ENCODE data around the gene C1orf94.

DNA sequence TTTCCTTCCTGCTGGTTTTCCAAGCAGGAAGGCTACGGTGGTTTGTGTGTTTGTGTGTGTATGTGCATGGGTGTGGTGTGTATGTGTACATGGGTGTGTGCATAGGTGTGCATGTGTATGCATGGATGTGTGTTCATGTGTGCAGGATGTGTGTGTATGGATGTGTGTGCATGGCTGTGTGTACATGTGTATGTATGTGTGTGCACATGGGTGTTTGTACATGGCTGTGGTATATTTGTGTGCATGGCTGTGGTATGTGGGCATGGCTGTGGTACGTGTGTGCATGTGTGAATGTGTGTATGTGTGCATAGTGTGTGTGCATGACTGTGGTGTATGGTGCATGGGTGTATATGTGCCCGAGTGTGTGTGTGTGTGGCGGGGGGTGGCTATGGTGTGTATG is 12.3 kb downstream of the C1orf94 start:
- TF ChIP-seq CTCF (IDR thresholded peaks at IDR 0.05) (no peak), EP300 (IDR thresholded peaks at IDR 0.05) (no peak), POLR2A (IDR thresholded peaks at IDR 0.05) (no peak)
